Measurements from ENCODE around the gene EMP2.
"Not testable (repeated sequence)": the region's sequence is repeated elsewhere in the genome, so short reads cannot be mapped to it uniquely, and the experiment has no call there.

The EMP2 gene

GRCh38 chr16:10622036-10622921 is 41.9 kb upstream of the EMP2 start:
- Mint-ChIP-seq H3K36me3 (ENCODE audit: low read depth) (no peaks in the 10 kb centered on the region), H3K27ac (no peak overlapping the region), H3K9me3 (no peaks in the 10 kb centered on the region), H3K4me1 (peaks cover 20% of the 10 kb centered on the region), H3K27me3 (ENCODE audit: low read depth) (peaks cover 17% of the 10 kb centered on the region), H3K4me3 (peak overlapping the region in 1 of 3 experiments; percentile 49)
- TF ChIP-seq, protein P1, sequence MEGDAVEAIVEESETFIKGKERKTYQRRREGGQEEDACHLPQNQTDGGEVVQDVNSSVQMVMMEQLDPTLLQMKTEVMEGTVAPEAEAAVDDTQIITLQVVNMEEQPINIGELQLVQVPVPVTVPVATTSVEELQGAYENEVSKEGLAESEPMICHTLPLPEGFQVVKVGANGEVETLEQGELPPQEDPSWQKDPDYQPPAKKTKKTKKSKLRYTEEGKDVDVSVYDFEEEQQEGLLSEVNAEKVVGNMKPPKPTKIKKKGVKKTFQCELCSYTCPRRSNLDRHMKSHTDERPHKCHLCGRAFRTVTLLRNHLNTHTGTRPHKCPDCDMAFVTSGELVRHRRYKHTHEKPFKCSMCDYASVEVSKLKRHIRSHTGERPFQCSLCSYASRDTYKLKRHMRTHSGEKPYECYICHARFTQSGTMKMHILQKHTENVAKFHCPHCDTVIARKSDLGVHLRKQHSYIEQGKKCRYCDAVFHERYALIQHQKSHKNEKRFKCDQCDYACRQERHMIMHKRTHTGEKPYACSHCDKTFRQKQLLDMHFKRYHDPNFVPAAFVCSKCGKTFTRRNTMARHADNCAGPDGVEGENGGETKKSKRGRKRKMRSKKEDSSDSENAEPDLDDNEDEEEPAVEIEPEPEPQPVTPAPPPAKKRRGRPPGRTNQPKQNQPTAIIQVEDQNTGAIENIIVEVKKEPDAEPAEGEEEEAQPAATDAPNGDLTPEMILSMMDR (IDR thresholded peaks at IDR 0.05; ENCODE audit: unreplicated experiment in 3 of 3) = no peak

GRCh38 chr16:10621216-10621949 is 41.0 kb upstream of the EMP2 start:
- Mint-ChIP-seq H3K4me1 (peaks cover 25% of the 10 kb centered on the region), H3K27me3 (ENCODE audit: low read depth) (peaks cover 17% of the 10 kb centered on the region)
- H3K27ac Mint-ChIP-seq; H3K4me3 Mint-ChIP-seq; H3K9me3 Mint-ChIP-seq; H3K36me3 Mint-ChIP-seq (ENCODE audit: low read depth): not testable (repeated sequence)

DNA sequence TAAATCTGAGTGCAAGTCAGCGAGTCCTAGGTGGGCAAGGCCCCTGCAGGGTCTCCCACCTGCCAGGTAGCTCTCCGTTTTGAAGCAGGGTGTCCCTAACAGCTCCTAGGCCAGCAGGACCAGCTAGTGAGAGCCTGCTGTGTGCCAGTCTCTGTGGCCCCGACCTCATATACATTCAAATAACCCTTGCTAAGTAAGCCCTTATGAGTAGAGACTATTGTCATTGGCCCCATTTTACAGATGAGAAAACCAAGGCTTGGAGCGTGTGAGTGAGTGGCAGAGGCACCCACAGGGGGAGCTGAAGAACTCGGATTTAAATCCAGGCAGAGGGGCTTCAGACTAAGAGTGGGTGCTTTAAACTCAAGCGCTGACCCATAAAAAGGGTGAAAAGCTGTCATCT is 39.7 kb upstream of the EMP2 start:
- H3K36me3 Mint-ChIP-seq (ENCODE audit: low read depth) = no peaks in the 10 kb centered on the region
- peak overlapping the region in 1 of 3 experiments; percentile 13 for H3K27ac Mint-ChIP-seq
- no peak overlapping the region for H3K4me3 Mint-ChIP-seq
- H3K27me3 Mint-ChIP-seq (ENCODE audit: low read depth) = peaks cover 17% of the 10 kb centered on the region
- no peaks in the 10 kb centered on the region for H3K9me3 Mint-ChIP-seq
- H3K4me1 Mint-ChIP-seq = peaks cover 30% of the 10 kb centered on the region
- TF ChIP-seq, protein P1 (IDR thresholded peaks at IDR 0.05; ENCODE audit: unreplicated experiment in 3 of 3) = no peak

- Mint-ChIP-seq H3K4me1 (peaks cover 30% of the 10 kb centered on the region), H3K27me3 (ENCODE audit: low read depth) (peaks cover 15% of the 10 kb centered on the region), H3K4me3 (peak overlapping the region in 2 of 3 experiments; percentile 29 to 33), H3K9me3 (no peaks in the 10 kb centered on the region), H3K27ac (peak overlapping the region in 1 of 3 experiments; percentile 13), H3K36me3 (ENCODE audit: low read depth) (no peaks in the 10 kb centered on the region)
- TF ChIP-seq, protein P1 (IDR thresholded peaks at IDR 0.05; ENCODE audit: unreplicated experiment in 3 of 3) = no peak
Observed at GRCh38 chr16:10619271-10619849, 39.0 kb upstream of the EMP2 start.

- peak overlapping the region in 1 of 3 experiments; percentile 50 for H3K4me3 Mint-ChIP-seq
- TF ChIP-seq, protein P1 (IDR thresholded peaks at IDR 0.05; ENCODE audit: unreplicated experiment in 3 of 3) = no peak
- H3K36me3 Mint-ChIP-seq (ENCODE audit: low read depth) = no peaks in the 10 kb centered on the region
- peaks cover 16% of the 10 kb centered on the region for H3K27me3 Mint-ChIP-seq (ENCODE audit: low read depth)
- no peaks in the 10 kb centered on the region for H3K9me3 Mint-ChIP-seq
- H3K4me1 Mint-ChIP-seq = peaks cover 30% of the 10 kb centered on the region
- H3K27ac Mint-ChIP-seq = peak overlapping the region in 2 of 3 experiments; percentile 67 to 82
Observed at GRCh38 chr16:10618710-10619209, 38.4 kb upstream of the EMP2 start.

Data from nephron (organoid).